Suprapubic skin (tissue), 4 donors: ENCODE data around the gene FHOD3.

Experiments used
- EP300 ChIP-seq: sonication (generic); formaldehyde crosslinking; IDR thresholded peaks from one replicate; pipeline ENCODE4 v1.6.1; 2017; ENCODE audit warnings: antibody characterized with exemption
- POLR2A ChIP-seq, 2 donors: fragments of 450-650 bp; IDR thresholded peaks; one replicate each; pipeline ENCODE4 v1.6.1; 2017; ENCODE audit warnings: antibody characterized with exemption in 2 of 2, mild to moderate bottlenecking in 2 of 2, moderate library complexity in 2 of 2
- POLR2AphosphoS5 ChIP-seq, 3 donors: sonication (generic); formaldehyde crosslinking; IDR thresholded peaks; one replicate each; pipeline ENCODE4 v1.6.1; 2017; ENCODE audit warnings: antibody characterized with exemption in 3 of 3
- TF ChIP-seq, protein P1 (sequence below), 2 donors: fragments of 200-600 bp in 1 of 2; fragments of 450-650 bp in 1 of 2; sonication (generic) in 1 of 2; IDR thresholded peaks; one replicate each; pipeline ENCODE4 v1.5.1; 2016 to 2019; ENCODE audit warnings: antibody characterized with exemption in 2 of 2, mild to moderate bottlenecking in 1 of 2, moderate library complexity in 1 of 2

- TF ChIP-seq POLR2A (IDR thresholded peaks at IDR 0.05): no peak
- TF ChIP-seq, protein P1, sequence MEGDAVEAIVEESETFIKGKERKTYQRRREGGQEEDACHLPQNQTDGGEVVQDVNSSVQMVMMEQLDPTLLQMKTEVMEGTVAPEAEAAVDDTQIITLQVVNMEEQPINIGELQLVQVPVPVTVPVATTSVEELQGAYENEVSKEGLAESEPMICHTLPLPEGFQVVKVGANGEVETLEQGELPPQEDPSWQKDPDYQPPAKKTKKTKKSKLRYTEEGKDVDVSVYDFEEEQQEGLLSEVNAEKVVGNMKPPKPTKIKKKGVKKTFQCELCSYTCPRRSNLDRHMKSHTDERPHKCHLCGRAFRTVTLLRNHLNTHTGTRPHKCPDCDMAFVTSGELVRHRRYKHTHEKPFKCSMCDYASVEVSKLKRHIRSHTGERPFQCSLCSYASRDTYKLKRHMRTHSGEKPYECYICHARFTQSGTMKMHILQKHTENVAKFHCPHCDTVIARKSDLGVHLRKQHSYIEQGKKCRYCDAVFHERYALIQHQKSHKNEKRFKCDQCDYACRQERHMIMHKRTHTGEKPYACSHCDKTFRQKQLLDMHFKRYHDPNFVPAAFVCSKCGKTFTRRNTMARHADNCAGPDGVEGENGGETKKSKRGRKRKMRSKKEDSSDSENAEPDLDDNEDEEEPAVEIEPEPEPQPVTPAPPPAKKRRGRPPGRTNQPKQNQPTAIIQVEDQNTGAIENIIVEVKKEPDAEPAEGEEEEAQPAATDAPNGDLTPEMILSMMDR (IDR thresholded peaks at IDR 0.05): no peak
- TF ChIP-seq POLR2AphosphoS5 (IDR thresholded peaks at IDR 0.05): no peak
- no peak for TF ChIP-seq EP300
Observed at GRCh38 chr18:36322734-36323133, 25.2 kb downstream of the FHOD3 start.
